Lower lobe of right lung (tissue), 2 donors: ENCODE results near the gene OR5AP2. TPM values are rescaled to one million over a fixed set of nuclear protein-coding genes. Genes with fewer than 3 reads are reported as not detected.
A peak's percentile ranks its signal among the peaks of the same experiment; 100 is the strongest.

ENCODE experiments used
- ATAC-seq, 2 donors: fragments of 200-7000 bp; cut with Tn5 transposase; one replicate each; pipeline ENCODE4 v1.9.1; 2020 to 2022; ENCODE audit warnings: mild to moderate bottlenecking in 2 of 2, moderate library complexity in 2 of 2
- DNase-seq: peaks from one replicate; pipeline ENCODE4 v3.0.0-alpha.2; 2020
- H3K27ac ChIP-seq: fragments of 200-600 bp; one replicate; pipeline ENCODE4 v1.8.0; 2022
- H3K27me3 ChIP-seq: fragments of 200-600 bp; one replicate; pipeline ENCODE4 v1.8.0; 2022; ENCODE audit warnings: low read depth
- H3K36me3 ChIP-seq: fragments of 200-600 bp; one replicate; pipeline ENCODE4 v1.8.0; 2022; ENCODE audit warnings: mild to moderate bottlenecking
- H3K4me1 ChIP-seq: fragments of 200-600 bp; one replicate; pipeline ENCODE4 v1.8.0; 2022
- H3K4me3 ChIP-seq: fragments of 200-600 bp; one replicate; pipeline ENCODE4 v1.8.0; 2022; ENCODE audit warnings: mild to moderate bottlenecking
- H3K9me3 ChIP-seq: fragments of 200-600 bp; one replicate; pipeline ENCODE4 v1.8.0; 2022
- intact Hi-C: fragments of 100-400 bp; cut with DNase I; formaldehyde crosslinking; loops from one replicate; pipeline ENCODE4 v1.11.0; 2022
- total RNA-seq: library from RNA; stranded (reverse); fragmentation: NEBNext Ultra II Directional; extraction: Animal tissue kit (Norgen Biotek cat#: 25700); gene quantifications from one replicate; pipeline ENCODE4 v1.2.1, GENCODE V29; 2021
- TF ChIP-seq, protein P1 (sequence below): fragments of 200-600 bp; IDR thresholded peaks from one replicate; pipeline ENCODE4 v1.8.0; 2022; ENCODE audit warnings: antibody characterized with exemption, mild to moderate bottlenecking
- donor health status: DM: no; HTN: yes; CAD: no; lungs with severe emphysema.

Gene OR5AP2
- total RNA-seq, 1 donor from 2014 or later, result not detected

DNA sequence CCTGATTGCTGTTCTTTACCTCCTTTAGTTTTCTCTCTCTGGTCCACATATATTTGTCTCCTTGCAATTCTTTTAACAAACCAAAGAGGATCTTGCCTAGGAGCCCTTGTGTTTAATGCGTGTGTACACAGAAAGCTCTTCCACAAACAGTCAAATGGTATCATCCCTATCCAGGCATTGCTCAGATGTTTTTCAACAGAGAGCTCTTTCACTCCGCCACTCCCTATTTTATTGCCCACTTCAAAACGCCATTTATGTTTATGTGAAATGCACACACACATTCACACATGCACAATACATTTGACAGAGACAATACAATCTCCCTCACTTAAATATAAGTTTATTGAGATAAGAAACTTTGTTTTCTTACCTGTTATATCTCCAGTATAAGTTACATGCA, 4.7 kb downstream of the OR5AP2 start:
- Histone ChIP-seq H3K9me3 (no peaks in the 10 kb centered on the region), H3K27me3 (no peaks in the 10 kb centered on the region), H3K4me3 (no peak overlapping the region), H3K36me3 (no peaks in the 10 kb centered on the region), H3K27ac (no peak overlapping the region), H3K4me1 (no peaks in the 10 kb centered on the region)
- DNase-seq, result no peak
- TF ChIP-seq, protein P1, sequence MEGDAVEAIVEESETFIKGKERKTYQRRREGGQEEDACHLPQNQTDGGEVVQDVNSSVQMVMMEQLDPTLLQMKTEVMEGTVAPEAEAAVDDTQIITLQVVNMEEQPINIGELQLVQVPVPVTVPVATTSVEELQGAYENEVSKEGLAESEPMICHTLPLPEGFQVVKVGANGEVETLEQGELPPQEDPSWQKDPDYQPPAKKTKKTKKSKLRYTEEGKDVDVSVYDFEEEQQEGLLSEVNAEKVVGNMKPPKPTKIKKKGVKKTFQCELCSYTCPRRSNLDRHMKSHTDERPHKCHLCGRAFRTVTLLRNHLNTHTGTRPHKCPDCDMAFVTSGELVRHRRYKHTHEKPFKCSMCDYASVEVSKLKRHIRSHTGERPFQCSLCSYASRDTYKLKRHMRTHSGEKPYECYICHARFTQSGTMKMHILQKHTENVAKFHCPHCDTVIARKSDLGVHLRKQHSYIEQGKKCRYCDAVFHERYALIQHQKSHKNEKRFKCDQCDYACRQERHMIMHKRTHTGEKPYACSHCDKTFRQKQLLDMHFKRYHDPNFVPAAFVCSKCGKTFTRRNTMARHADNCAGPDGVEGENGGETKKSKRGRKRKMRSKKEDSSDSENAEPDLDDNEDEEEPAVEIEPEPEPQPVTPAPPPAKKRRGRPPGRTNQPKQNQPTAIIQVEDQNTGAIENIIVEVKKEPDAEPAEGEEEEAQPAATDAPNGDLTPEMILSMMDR, result no peak
- no peak for ATAC-seq
- intact Hi-C loops, result no loop called here

DNA sequence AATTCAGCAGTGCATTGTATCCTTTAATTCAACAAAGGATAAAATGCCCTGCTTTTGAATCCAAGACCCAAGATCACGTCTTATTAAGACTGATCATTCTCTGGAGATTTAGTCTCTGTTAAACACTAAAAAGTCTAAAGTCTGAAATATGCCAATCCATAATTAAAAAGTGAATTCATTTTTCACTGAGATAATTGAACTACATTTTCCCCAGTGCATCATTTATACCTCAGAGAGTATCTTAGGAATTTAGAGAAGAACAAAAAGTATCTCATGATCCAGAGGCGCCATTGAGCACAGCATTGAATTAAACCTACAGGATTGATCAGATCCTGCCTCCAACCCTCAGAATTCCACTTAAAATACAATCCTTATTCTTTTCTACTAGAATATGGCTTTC, 5.4 kb downstream of the OR5AP2 start:
- Histone ChIP-seq H3K36me3 (no peaks in the 10 kb centered on the region), H3K27me3 (no peaks in the 10 kb centered on the region), H3K27ac (no peak overlapping the region), H3K4me1 (no peaks in the 10 kb centered on the region), H3K9me3 (no peaks in the 10 kb centered on the region), H3K4me3 (no peak overlapping the region)
- ATAC-seq (no peak), DNase-seq (no peak)
- TF ChIP-seq, protein P1, result no peak
- intact Hi-C loops, result no loop called here

DNA sequence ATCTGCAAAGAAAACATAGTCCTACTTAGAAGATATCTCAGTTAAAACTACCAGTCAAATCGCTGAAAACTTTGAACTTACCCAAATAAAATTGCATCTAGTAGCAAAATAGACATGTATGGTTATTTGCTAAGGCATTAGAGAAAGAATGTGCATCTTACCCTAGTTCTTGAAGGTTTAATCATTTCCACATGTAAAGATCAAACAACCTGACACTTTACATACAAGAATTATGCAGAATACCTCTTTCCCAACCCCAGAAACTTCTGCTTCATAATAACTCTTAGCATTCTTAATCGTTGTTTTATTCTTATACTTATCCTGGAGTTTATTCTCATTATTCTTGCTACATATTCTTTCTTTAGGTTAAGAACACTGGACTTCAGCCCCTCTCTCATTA, 9.9 kb downstream of the OR5AP2 start:
- Histone ChIP-seq H3K4me3 (no peak overlapping the region), H3K9me3 (no peaks in the 10 kb centered on the region), H3K27ac (no peak overlapping the region), H3K36me3 (no peaks in the 10 kb centered on the region), H3K27me3 (no peaks in the 10 kb centered on the region), H3K4me1 (no peaks in the 10 kb centered on the region)
- no peak for ATAC-seq
- TF ChIP-seq, protein P1, result no peak
- intact Hi-C loops, result no loop called here
- no peak for DNase-seq

DNA sequence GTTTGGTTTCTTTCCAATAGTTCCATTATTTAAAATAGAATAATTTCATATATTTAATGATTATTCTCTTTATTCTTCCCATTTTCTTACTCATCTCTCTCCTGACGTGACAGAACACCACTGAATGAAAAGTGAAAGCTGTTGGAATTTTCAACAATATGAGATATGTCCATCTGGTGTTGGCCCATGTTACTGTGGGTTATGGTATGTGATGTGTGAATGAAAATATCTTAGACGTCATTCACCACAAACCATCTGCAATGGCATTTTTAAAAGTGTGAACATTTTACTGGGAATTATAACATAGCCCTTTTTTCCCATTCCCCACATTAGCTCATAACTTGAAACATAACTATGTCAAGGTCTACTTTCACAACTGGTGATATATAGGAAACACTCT, 16.3 kb downstream of the OR5AP2 start:
- no peak overlapping the region for H3K4me3 ChIP-seq
- H3K4me1 ChIP-seq, result no peaks in the 10 kb centered on the region
- H3K27me3 ChIP-seq, result no peaks in the 10 kb centered on the region
- H3K9me3 ChIP-seq, result no peaks in the 10 kb centered on the region
- TF ChIP-seq, protein P1, result no peak
- intact Hi-C loops, result no loop called here
- ATAC-seq (no peak), DNase-seq (no peak)
- no peak overlapping the region for H3K27ac ChIP-seq
- H3K36me3 ChIP-seq, result no peaks in the 10 kb centered on the region

DNA sequence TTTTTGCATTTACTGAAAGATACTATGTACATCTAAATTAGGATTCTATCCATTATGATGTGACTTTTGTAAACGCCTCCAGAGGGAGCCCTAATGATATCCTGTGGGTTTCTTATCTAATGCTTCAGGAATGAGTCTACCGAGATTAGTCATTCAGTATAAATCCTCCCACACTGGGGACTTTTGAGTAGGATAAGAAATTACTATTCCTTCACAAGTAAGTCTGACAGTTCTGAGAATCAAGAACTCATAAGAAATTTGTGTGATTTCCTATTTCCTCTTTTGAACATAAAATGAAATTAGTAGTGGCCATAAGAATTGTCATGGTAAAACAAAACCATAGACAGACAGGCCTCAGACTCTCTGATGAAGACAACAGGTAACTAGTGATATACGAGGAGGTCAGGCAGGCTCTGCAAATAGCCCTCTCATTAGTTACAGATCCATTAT, 17.6 kb downstream of the OR5AP2 start:
- intact Hi-C loops, result no loop called here
- H3K27me3 ChIP-seq, result no peaks in the 10 kb centered on the region
- peak; percentile 67 to 81 for ATAC-seq

More for the DNA sequence above, 17.6 kb downstream of the OR5AP2 start:
- DNase-seq, result no peak
- Histone ChIP-seq H3K36me3 (no peaks in the 10 kb centered on the region), H3K9me3 (no peaks in the 10 kb centered on the region), H3K4me1 (no peaks in the 10 kb centered on the region), H3K4me3 (no peak overlapping the region), H3K27ac (no peak overlapping the region)
- TF ChIP-seq, protein P1, result peak; percentile 35
